Caco-2 (cell line): ENCODE results near the gene TEX14. TPM values are rescaled to one million over a fixed set of nuclear protein-coding genes. Genes with fewer than 3 reads are reported as not detected.
A peak's percentile ranks its signal among the peaks of the same experiment; 100 is the strongest.

Experiments used
- BruUV-seq: library from RNA; stranded (reverse); fragments of 400-500 nt; replicated peaks from 2 replicates; lab custom pipeline; 2021; lab: Mats Ljungman, UMichigan
- CTCF ChIA-PET: fragments of 300-600 bp; sonication (Branson Sonifier 250); formaldehyde crosslinking; loops from one replicate; lab custom pipeline; 2022; ENCODE audit warnings: antibody characterized with exemption; lab: Charles Lee
- POLR2A ChIA-PET: fragments of 300-600 bp; sonication (Branson Sonifier 250); formaldehyde crosslinking; loops from one replicate; lab custom pipeline; 2022; ENCODE audit warnings: antibody characterized with exemption; lab: Charles Lee
- DNase-seq, 2 experiments: peaks; one replicate each; pipeline versions ENCODE4 v3.0.0 to v3.0.0-alpha.2; 2020 to 2022
- H3K27me3 ChIP-seq: replicated peaks from 2 replicates; pipeline ENCODE4 v1.6.0; 2011; ENCODE audit warnings: low read length; ENCODE audit not compliant: control insufficient read depth, insufficient read depth
- H3K36me3 ChIP-seq: 2 replicates; pipeline ENCODE4 v1.5.1; 2011; ENCODE audit warnings: low read length; ENCODE audit not compliant: control insufficient read depth, insufficient read depth
- H3K4me1 ChIP-seq: fragments of 250-450 bp; sonication (Bioruptor Pico); 2 replicates; pipeline ENCODE4 v1.5.1; 2020; ENCODE audit warnings: mild to moderate bottlenecking
- H3K4me3 ChIP-seq: 2 replicates; pipeline ENCODE4 v1.5.1; 2011; ENCODE audit warnings: low read depth, mild to moderate bottlenecking, control low read depth, low read length
- H3K9me3 ChIP-seq: fragments of 250-450 bp; sonication (Bioruptor Pico); 2 replicates; pipeline ENCODE4 v1.5.1; 2020; ENCODE audit warnings: mild to moderate bottlenecking, moderate library complexity
- H3K27ac Mint-ChIP-seq: one replicate; pipeline ENCODE4 v1.8.0; 2022; ENCODE audit warnings: mixed read lengths; ENCODE audit not compliant: unreplicated experiment
- H3K27me3 Mint-ChIP-seq: one replicate; pipeline ENCODE4 v1.8.0; 2022; ENCODE audit warnings: mixed read lengths; ENCODE audit not compliant: insufficient read depth, unreplicated experiment
- H3K36me3 Mint-ChIP-seq: one replicate; pipeline ENCODE4 v1.8.0; 2022; ENCODE audit warnings: mild to moderate bottlenecking, mixed read lengths; ENCODE audit not compliant: insufficient read depth, unreplicated experiment
- H3K4me1 Mint-ChIP-seq: one replicate; pipeline ENCODE4 v1.8.0; 2022; ENCODE audit warnings: low read depth, mixed read lengths; ENCODE audit not compliant: unreplicated experiment
- H3K4me3 Mint-ChIP-seq: one replicate; pipeline ENCODE4 v1.8.0; 2022; ENCODE audit warnings: mild to moderate bottlenecking, moderate library complexity, mixed read lengths; ENCODE audit not compliant: unreplicated experiment
- H3K9me3 Mint-ChIP-seq: one replicate; pipeline ENCODE4 v1.8.0; 2022; ENCODE audit warnings: mixed read lengths; ENCODE audit not compliant: unreplicated experiment
- CTCF ChIP-seq, 2 experiments: fragments of 200-600 bp in 1 of 2; IDR thresholded peaks; 1 replicate in 1 of 2; 2 replicates in 1 of 2; pipeline versions ENCODE4 v1.5.1 to v1.8.0; 2011 to 2022; ENCODE audit warnings: antibody characterized with exemption in 1 of 2, control low read depth in 1 of 2, inconsistent platforms in 1 of 2, low read depth in 1 of 2, low read length in 1 of 2, mild to moderate bottlenecking in 1 of 2, moderate library complexity in 1 of 2; ENCODE audit not compliant: insufficient read depth in 1 of 2, severe bottlenecking in 1 of 2, unreplicated experiment in 1 of 2
- intact Hi-C: fragments of 100-400 bp; cut with micrococcal nuclease; formaldehyde crosslinking; loops from one replicate; pipeline ENCODE4 v1.10.0; 2022; ENCODE audit not compliant: unreplicated experiment
- total RNA-seq: library from RNA; stranded (reverse); gene quantifications from 2 replicates; pipeline ENCODE4 v1.2.3, GENCODE V29; 2022

TEX14 gene
- total RNA-seq, 1 experiment from 2014 or later, result 0.54 TPM

- Histone ChIP-seq H3K4me3 (peak overlapping the region; percentile 33), H3K9me3 (no peaks in the 10 kb centered on the region), H3K27me3 (no peaks in the 10 kb centered on the region), H3K36me3 (no peaks in the 10 kb centered on the region), H3K4me1 (peaks cover 7% of the 10 kb centered on the region; the same call in 1 of the 2 replicates)
- no peak for DNase-seq
- intact Hi-C loops, result loop anchor here (10.0 kb wide), 1 partner anchor 52 kb away; no protein-coding TSS in a partner anchor
- no peak for TF ChIP-seq CTCF (IDR thresholded peaks at IDR 0.05; ENCODE audit: insufficient read depth in 1 of 2, low read depth in 1 of 2, low read length in 1 of 2, severe bottlenecking in 1 of 2, unreplicated experiment in 1 of 2)
- CTCF ChIA-PET, result interaction anchor here (0.9 to 1.1 kb wide), 5 partner anchors 38 to 114 kb away, joined by 3 to 6 read pairs (median 4); partner anchors contain the start of genes RAD51C and TEX14
- POLR2A ChIA-PET, result interaction anchor here (0.5 to 1.9 kb wide), 28 partner anchors 7 to 986 kb away, joined by 3 to 41 read pairs (median 4); partner anchors contain the start of genes PRR11, RAD51C, SKA2 and TEX14
- H3K4me3 Mint-ChIP-seq, result no peak overlapping the region
- peaks cover 6% of the 10 kb centered on the region for H3K36me3 Mint-ChIP-seq
- no peaks in the 10 kb centered on the region for H3K9me3 Mint-ChIP-seq
- TSS peak; percentile 100 for BruUV-seq
- no peak overlapping the region for H3K27ac Mint-ChIP-seq
- H3K27me3 Mint-ChIP-seq, result no peaks in the 10 kb centered on the region
- no peaks in the 10 kb centered on the region for H3K4me1 Mint-ChIP-seq
These were observed 59.2 kb downstream of the TEX14 start for GRCh38 chr17:58632324-58633314.

GRCh38 chr17:58631523-58632323 is 60.1 kb downstream of the TEX14 start:
- Mint-ChIP-seq H3K4me1 (no peaks in the 10 kb centered on the region), H3K36me3 (peaks cover 6% of the 10 kb centered on the region), H3K4me3 (no peak overlapping the region), H3K27me3 (peaks cover 3% of the 10 kb centered on the region), H3K27ac (no peak overlapping the region), H3K9me3 (no peaks in the 10 kb centered on the region)
- BruUV-seq, result no TSS peak
- peak; percentile 2 to 21 for TF ChIP-seq CTCF (IDR thresholded peaks at IDR 0.05; ENCODE audit: insufficient read depth in 1 of 2, low read depth in 1 of 2, low read length in 1 of 2, severe bottlenecking in 1 of 2, unreplicated experiment in 1 of 2)
- Histone ChIP-seq H3K9me3 (no peaks in the 10 kb centered on the region), H3K4me1 (peaks cover 7% of the 10 kb centered on the region; the same call in 1 of the 2 replicates), H3K4me3 (peak overlapping the region; percentile 33), H3K27me3 (no peaks in the 10 kb centered on the region), H3K36me3 (no peaks in the 10 kb centered on the region)
- DNase-seq, result peak; percentile 97 to 98
- ChIA-PET POLR2A (interaction anchor here (0.5 to 1.9 kb wide), 37 partner anchors 8 to 1817 kb away, joined by 3 to 41 read pairs (median 4); partner anchors contain the start of genes PRR11, RAD51C, RNF43 and SKA2), CTCF (interaction anchor here (0.9 to 1.6 kb wide), 6 partner anchors 37 to 113 kb away, joined by 3 to 6 read pairs (median 4); partner anchors contain the start of genes RAD51C and TEX14)
- intact Hi-C loops, result loop anchor here (1.0 to 10.0 kb wide), 4 partner anchors 28 to 113 kb away; no protein-coding TSS in a partner anchor
